ENCODE data around the gene ADGRD2. TPM values are rescaled to one million over a fixed set of nuclear protein-coding genes. Genes with fewer than 3 reads are reported as not detected.

The ADGRD2 gene
- total RNA-seq, 3 donors from 2014 or later (not counting 1 experiment from before 2014, with no cell fraction given), result not detected

- no peaks in the 10 kb centered on the region for H3K36me3 ChIP-seq (ENCODE audit: control insufficient read depth, insufficient read depth, low read length)
- peaks cover 8 to 12% of the 10 kb centered on the region in 2 donors for H3K27me3 Mint-ChIP-seq (ENCODE audit: low read depth in 2 of 2)
- no peak for TF ChIP-seq CTCF (IDR thresholded peaks at IDR 0.05)
- no peaks in the 10 kb centered on the region for H3K9me3 ChIP-seq (ENCODE audit: control insufficient read depth, insufficient read depth, low read length)
- DNase-seq (no peak), ATAC-seq (no peak)
- H3K4me3 ChIP-seq (ENCODE audit: low read length), result no peak overlapping the region
- no peaks in the 10 kb centered on the region for H3K4me1 Mint-ChIP-seq
- no peaks in the 10 kb centered on the region for H3K27me3 ChIP-seq (ENCODE audit: control insufficient read depth, insufficient read depth, low read length)
- no peaks in the 10 kb centered on the region for H3K9me3 Mint-ChIP-seq
- no peaks in the 10 kb centered on the region for H3K36me3 Mint-ChIP-seq
- no peaks in the 10 kb centered on the region for H3K4me1 ChIP-seq (ENCODE audit: control insufficient read depth, insufficient read depth, low read length)
- H3K4me3 Mint-ChIP-seq, result no peak overlapping the region
- no peak overlapping the region for H3K27ac Mint-ChIP-seq
- 71% methylated on average over 19 of the region's 19 CpGs for WGBS (ENCODE audit: insufficient coverage)
- intact Hi-C loops (cut with micrococcal nuclease), result no loop called here
- H3K27ac ChIP-seq (ENCODE audit: low read length), result no peak overlapping the region
Observed at GRCh38 chr9:124468061-124468740, 17.9 kb downstream of the ADGRD2 start.

GRCh38 chr9:124469011-124469832 lies 19.0 kb downstream of the ADGRD2 start:
- intact Hi-C loops (cut with micrococcal nuclease), result no loop called here
- no peaks in the 10 kb centered on the region for H3K27me3 ChIP-seq (ENCODE audit: control insufficient read depth, insufficient read depth, low read length)
- TF ChIP-seq CTCF (IDR thresholded peaks at IDR 0.05), result no peak
- Mint-ChIP-seq H3K27ac (no peak overlapping the region), H3K27me3 (ENCODE audit: low read depth in 2 of 2) (peaks cover 8 to 12% of the 10 kb centered on the region in 2 donors), H3K9me3 (no peaks in the 10 kb centered on the region), H3K4me3 (no peak overlapping the region), H3K36me3 (no peaks in the 10 kb centered on the region), H3K4me1 (no peaks in the 10 kb centered on the region)
- no peaks in the 10 kb centered on the region for H3K9me3 ChIP-seq (ENCODE audit: control insufficient read depth, insufficient read depth, low read length)
- H3K4me1 ChIP-seq (ENCODE audit: control insufficient read depth, insufficient read depth, low read length), result no peaks in the 10 kb centered on the region
- H3K4me3 ChIP-seq (ENCODE audit: low read length), result no peak overlapping the region
- no peak for DNase-seq
- no peak for ATAC-seq
- 62% methylated on average over 28 of the region's 28 CpGs for WGBS (ENCODE audit: insufficient coverage)
- H3K36me3 ChIP-seq (ENCODE audit: control insufficient read depth, insufficient read depth, low read length), result no peaks in the 10 kb centered on the region
- H3K27ac ChIP-seq (ENCODE audit: low read length), result no peak overlapping the region

- 89% methylated on average over 13 of the region's 13 CpGs for WGBS (ENCODE audit: insufficient coverage)
- no peak for TF ChIP-seq CTCF (IDR thresholded peaks at IDR 0.05)
- ATAC-seq, result no peak
- intact Hi-C loops (cut with micrococcal nuclease), result no loop called here
- Mint-ChIP-seq H3K4me1 (no peaks in the 10 kb centered on the region), H3K36me3 (no peaks in the 10 kb centered on the region), H3K27ac (no peak overlapping the region), H3K4me3 (no peak overlapping the region), H3K9me3 (no peaks in the 10 kb centered on the region), H3K27me3 (ENCODE audit: low read depth in 2 of 2) (peaks cover 2 to 8% of the 10 kb centered on the region in 2 donors)
- no peaks in the 10 kb centered on the region for H3K27me3 ChIP-seq (ENCODE audit: control insufficient read depth, insufficient read depth, low read length)
- no peaks in the 10 kb centered on the region for H3K9me3 ChIP-seq (ENCODE audit: control insufficient read depth, insufficient read depth, low read length)
- H3K27ac ChIP-seq (ENCODE audit: low read length), result no peak overlapping the region
- H3K36me3 ChIP-seq (ENCODE audit: control insufficient read depth, insufficient read depth, low read length), result no peaks in the 10 kb centered on the region
- DNase-seq, result no peak
- no peaks in the 10 kb centered on the region for H3K4me1 ChIP-seq (ENCODE audit: control insufficient read depth, insufficient read depth, low read length)
- no peak overlapping the region for H3K4me3 ChIP-seq (ENCODE audit: low read length)
Observed at GRCh38 chr9:124470306-124470705, 20.1 kb downstream of the ADGRD2 start.
